Esophagus squamous epithelium (tissue), 5 donors: Measurements from ENCODE around the gene FKBP1B. TPM values are rescaled to one million over a fixed set of nuclear protein-coding genes. Genes with fewer than 3 reads are reported as not detected.

Experiments used
- DNase-seq: peaks from one replicate; lab custom pipeline; 2025; lab: John Stamatoyannopoulos, UW
- H3K27ac ChIP-seq, 4 donors: fragments of 200-600 bp; sonication (generic); one replicate each; pipeline ENCODE4 v1.5.1; 2016 to 2019; ENCODE audit warnings: mild to moderate bottlenecking in 1 of 4
- H3K27me3 ChIP-seq, 4 donors: fragments of 200-600 bp; sonication (generic); 1 replicate in 3 of 4; 2 replicates in 1 of 4; pipeline versions ENCODE4 v1.5.1 to v1.6.0; 2017 to 2021; ENCODE audit warnings: antibody characterized with exemption in 1 of 4
- H3K36me3 ChIP-seq, 3 donors: fragments of 200-600 bp; sonication (generic); one replicate each; pipeline ENCODE4 v1.5.1; 2016 to 2019
- H3K4me1 ChIP-seq, 3 donors: fragments of 200-600 bp; sonication (generic); one replicate each; pipeline ENCODE4 v1.5.1; 2017 to 2019
- H3K4me3 ChIP-seq, 4 donors: fragments of 200-600 bp; sonication (generic); 1 replicate in 3 of 4; 2 replicates in 1 of 4; pipeline ENCODE4 v1.5.1; 2016 to 2019; ENCODE audit warnings: mild to moderate bottlenecking in 2 of 4, moderate library complexity in 1 of 4
- H3K9me3 ChIP-seq, 3 donors: fragments of 200-600 bp; sonication (generic); one replicate each; pipeline ENCODE4 v1.5.1; 2016 to 2019
- POLR2A ChIP-seq, 4 donors: fragments of 450-650 bp; IDR thresholded peaks; one replicate each; pipeline ENCODE4 v1.6.1; 2017; ENCODE audit warnings: antibody characterized with exemption in 4 of 4, mild to moderate bottlenecking in 4 of 4, moderate library complexity in 3 of 4
- WGBS, 2 donors: methylation state at CpG; one replicate each; pipeline ENCODE4 v1.1.5; 2018; 5-methylcytosine and 5-hydroxymethylcytosine counted together
- intact Hi-C: fragments of 100-400 bp; cut with DNase I; formaldehyde crosslinking; loops from one replicate; pipeline ENCODE4 v1.15.0; 2022
- total RNA-seq, 4 donors: library from RNA; depleted of rRNA; stranded (reverse); fragments of >200 nt; gene quantifications; one replicate each; pipeline ENCODE4 v1.1.0, GENCODE V29; 2016
- TF ChIP-seq, protein P1 (sequence below), 6 experiments: fragments of 450-650 bp in 4 of 6; fragments of 200-600 bp in 2 of 6; sonication (generic) in 2 of 6; IDR thresholded peaks; one replicate each; pipeline ENCODE4 v1.5.1; 2016 to 2019; ENCODE audit warnings: antibody characterized with exemption in 6 of 6, mild to moderate bottlenecking in 4 of 6, moderate library complexity in 4 of 6
- donor health status: DM: yes; HTN: yes; CAD: no.

FKBP1B gene
- total RNA-seq, 4 donors from 2014 or later, result 4.5 to 12.1 (median 8.3) TPM

GRCh38 chr2:24073816-24074215 lies 24.3 kb downstream of the FKBP1B start:
- TF ChIP-seq, protein P1, sequence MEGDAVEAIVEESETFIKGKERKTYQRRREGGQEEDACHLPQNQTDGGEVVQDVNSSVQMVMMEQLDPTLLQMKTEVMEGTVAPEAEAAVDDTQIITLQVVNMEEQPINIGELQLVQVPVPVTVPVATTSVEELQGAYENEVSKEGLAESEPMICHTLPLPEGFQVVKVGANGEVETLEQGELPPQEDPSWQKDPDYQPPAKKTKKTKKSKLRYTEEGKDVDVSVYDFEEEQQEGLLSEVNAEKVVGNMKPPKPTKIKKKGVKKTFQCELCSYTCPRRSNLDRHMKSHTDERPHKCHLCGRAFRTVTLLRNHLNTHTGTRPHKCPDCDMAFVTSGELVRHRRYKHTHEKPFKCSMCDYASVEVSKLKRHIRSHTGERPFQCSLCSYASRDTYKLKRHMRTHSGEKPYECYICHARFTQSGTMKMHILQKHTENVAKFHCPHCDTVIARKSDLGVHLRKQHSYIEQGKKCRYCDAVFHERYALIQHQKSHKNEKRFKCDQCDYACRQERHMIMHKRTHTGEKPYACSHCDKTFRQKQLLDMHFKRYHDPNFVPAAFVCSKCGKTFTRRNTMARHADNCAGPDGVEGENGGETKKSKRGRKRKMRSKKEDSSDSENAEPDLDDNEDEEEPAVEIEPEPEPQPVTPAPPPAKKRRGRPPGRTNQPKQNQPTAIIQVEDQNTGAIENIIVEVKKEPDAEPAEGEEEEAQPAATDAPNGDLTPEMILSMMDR (IDR thresholded peaks at IDR 0.05), result no peak
- TF ChIP-seq POLR2A (IDR thresholded peaks at IDR 0.05), result no peak
- Histone ChIP-seq H3K27me3 (no peaks in the 10 kb centered on the region), H3K27ac (no peak overlapping the region), H3K36me3 (peaks cover 5 to 55% (median 9%) of the 10 kb centered on the region in 3 donors), H3K4me3 (no peak overlapping the region), H3K9me3 (no peaks in the 10 kb centered on the region), H3K4me1 (peaks cover 15 to 41% (median 15%) of the 10 kb centered on the region in 3 donors)
- 83 to 88% methylated on average over 6 of the region's 6 CpGs for WGBS, 2 donors
- DNase-seq, result no peak
- intact Hi-C loops, result loop anchor here (10.0 kb wide), 1 partner anchor 149 kb away; the partner anchor contains the start of gene ATAD2B

GRCh38 chr2:24075259-24075658 lies 25.7 kb downstream of the FKBP1B start:
- intact Hi-C loops, result loop anchor here (10.0 kb wide), 1 partner anchor 150 kb away; the partner anchor contains the start of gene ATAD2B
- Histone ChIP-seq H3K27me3 (no peaks in the 10 kb centered on the region), H3K36me3 (peaks cover 0 to 55% (median 0%) of the 10 kb centered on the region in 3 donors), H3K9me3 (no peaks in the 10 kb centered on the region), H3K27ac (peak overlapping the region; percentile 97 to 100 (median 98)), H3K4me1 (peaks cover 15 to 43% (median 15%) of the 10 kb centered on the region in 3 donors), H3K4me3 (peak overlapping the region; percentile 60 to 86 (median 76))
- WGBS, 2 donors, result 42 to 54% methylated on average over 5 of the region's 5 CpGs
- TF ChIP-seq, protein P1 (IDR thresholded peaks at IDR 0.05), result no peak
- no peak for TF ChIP-seq POLR2A (IDR thresholded peaks at IDR 0.05)
- DNase-seq, result no peak

DNA sequence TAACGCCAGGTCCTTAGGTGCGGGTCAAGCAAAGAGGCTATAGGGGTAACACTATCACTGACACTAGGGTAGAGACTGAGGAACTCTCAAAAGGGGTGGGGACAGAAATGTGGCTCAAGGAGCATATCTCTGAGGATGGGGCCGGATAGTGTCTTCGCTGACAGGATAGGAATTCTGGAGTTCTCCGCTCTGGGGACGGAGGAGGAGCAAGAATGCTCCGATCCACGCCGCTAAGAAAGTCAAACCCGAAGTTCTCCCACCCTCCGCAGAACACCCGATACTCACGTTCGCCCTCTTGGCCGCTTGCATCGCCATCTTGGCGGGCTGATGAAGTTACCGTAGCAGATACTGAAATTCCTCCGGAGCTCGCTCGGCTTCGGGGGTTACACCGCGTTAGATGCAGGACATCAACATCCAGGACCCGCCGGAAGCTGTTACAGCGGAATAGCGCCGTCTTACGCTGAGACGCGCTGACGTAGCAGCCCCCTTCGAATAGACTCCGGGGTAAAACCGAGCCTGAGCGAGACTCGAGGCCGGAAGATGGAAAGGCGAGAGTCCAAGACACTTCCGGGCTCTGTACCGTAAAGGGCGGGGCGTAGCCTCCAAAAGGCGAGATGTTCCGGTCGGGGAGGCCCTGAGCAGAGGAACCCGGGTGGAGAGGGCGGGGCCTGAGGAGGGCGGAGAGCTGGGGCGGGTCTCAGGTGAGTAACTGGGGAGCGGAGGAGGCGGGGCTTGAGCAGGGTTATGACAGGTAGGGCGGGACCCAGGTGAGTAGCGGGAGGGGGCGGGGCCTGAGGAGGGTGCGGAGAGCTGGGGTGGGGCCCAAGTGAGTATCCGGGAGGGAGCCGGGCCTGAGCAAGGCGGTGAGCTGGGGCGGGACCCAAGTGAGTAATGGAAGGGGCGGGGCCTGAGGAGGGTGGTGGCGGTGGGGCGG lies 26.6 kb downstream of the FKBP1B start, which contains the start of gene SF3B6:
TSS of gene SF3B6 (minus strand) at position 412 of the 934 bp plus-strand sequence. CDS start at position 315, 97 bp downstream.
- Histone ChIP-seq H3K4me3 (peak within 1 kb of the TSS; percentile 60 to 86 (median 76)), H3K27me3 (no peaks in the 10 kb centered on the region), H3K36me3 (peaks cover 0 to 55% (median 7%) of the 10 kb centered on the region in 3 donors), H3K9me3 (no peaks in the 10 kb centered on the region), H3K4me1 (peaks cover 15 to 45% (median 15%) of the 10 kb centered on the region in 3 donors), H3K27ac (peak within 1 kb of the TSS; percentile 97 to 100 (median 98))
- 0% methylated on average over 23 to 24 of the region's 64 CpGs for whole genome bisulfite sequencing, 2 donors
- DNase-seq, result peak; percentile 99
- intact Hi-C loops, result loop anchor here (10.0 kb wide), 1 partner anchor 151 kb away; the partner anchor contains the start of gene ATAD2B
- TF ChIP-seq POLR2A (IDR thresholded peaks at IDR 0.05), result peak in 3 of 4 donors; percentile 25 to 84 (median 63)
- TF ChIP-seq, protein P1 (IDR thresholded peaks at IDR 0.05), result no peak

GRCh38 chr2:24076849-24077534 lies 27.5 kb downstream of the FKBP1B start:
- intact Hi-C loops, result loop anchor here (10.0 kb wide), 1 partner anchor 152 kb away; the partner anchor contains the start of gene ATAD2B
- DNase-seq, result no peak
- 2% methylated on average over 29 to 37 of the region's 41 CpGs for WGBS, 2 donors

More at GRCh38 chr2:24076849-24077534, 27.5 kb downstream of the FKBP1B start:
- TF ChIP-seq, protein P1 (IDR thresholded peaks at IDR 0.05), result no peak
- peak in 3 of 4 donors; percentile 28 to 55 (median 30) for TF ChIP-seq POLR2A (IDR thresholded peaks at IDR 0.05)
- peak overlapping the region; percentile 97 to 100 (median 98) for H3K27ac ChIP-seq
- peaks cover 15 to 54% (median 15%) of the 10 kb centered on the region in 3 donors for H3K4me1 ChIP-seq
- H3K9me3 ChIP-seq, result no peaks in the 10 kb centered on the region
- H3K4me3 ChIP-seq, result peak overlapping the region; percentile 60 to 86 (median 76)
- peaks cover 0 to 55% (median 7%) of the 10 kb centered on the region in 3 donors for H3K36me3 ChIP-seq
- no peaks in the 10 kb centered on the region for H3K27me3 ChIP-seq
